Suprapubic skin (tissue), 3 donors: ENCODE measurements around the gene GRIK3.

Experiments
- POLR2A ChIP-seq, 2 donors: fragments of 450-650 bp; IDR thresholded peaks; one replicate each; pipeline ENCODE4 v1.6.1; 2017; ENCODE audit warnings: antibody characterized with exemption in 2 of 2, mild to moderate bottlenecking in 2 of 2, moderate library complexity in 2 of 2
- TF ChIP-seq, protein P1 (sequence below), 2 donors: fragments of 200-600 bp in 1 of 2; fragments of 450-650 bp in 1 of 2; sonication (generic) in 1 of 2; IDR thresholded peaks; one replicate each; pipeline ENCODE4 v1.5.1; 2016 to 2019; ENCODE audit warnings: antibody characterized with exemption in 2 of 2, mild to moderate bottlenecking in 1 of 2, moderate library complexity in 1 of 2

DNA sequence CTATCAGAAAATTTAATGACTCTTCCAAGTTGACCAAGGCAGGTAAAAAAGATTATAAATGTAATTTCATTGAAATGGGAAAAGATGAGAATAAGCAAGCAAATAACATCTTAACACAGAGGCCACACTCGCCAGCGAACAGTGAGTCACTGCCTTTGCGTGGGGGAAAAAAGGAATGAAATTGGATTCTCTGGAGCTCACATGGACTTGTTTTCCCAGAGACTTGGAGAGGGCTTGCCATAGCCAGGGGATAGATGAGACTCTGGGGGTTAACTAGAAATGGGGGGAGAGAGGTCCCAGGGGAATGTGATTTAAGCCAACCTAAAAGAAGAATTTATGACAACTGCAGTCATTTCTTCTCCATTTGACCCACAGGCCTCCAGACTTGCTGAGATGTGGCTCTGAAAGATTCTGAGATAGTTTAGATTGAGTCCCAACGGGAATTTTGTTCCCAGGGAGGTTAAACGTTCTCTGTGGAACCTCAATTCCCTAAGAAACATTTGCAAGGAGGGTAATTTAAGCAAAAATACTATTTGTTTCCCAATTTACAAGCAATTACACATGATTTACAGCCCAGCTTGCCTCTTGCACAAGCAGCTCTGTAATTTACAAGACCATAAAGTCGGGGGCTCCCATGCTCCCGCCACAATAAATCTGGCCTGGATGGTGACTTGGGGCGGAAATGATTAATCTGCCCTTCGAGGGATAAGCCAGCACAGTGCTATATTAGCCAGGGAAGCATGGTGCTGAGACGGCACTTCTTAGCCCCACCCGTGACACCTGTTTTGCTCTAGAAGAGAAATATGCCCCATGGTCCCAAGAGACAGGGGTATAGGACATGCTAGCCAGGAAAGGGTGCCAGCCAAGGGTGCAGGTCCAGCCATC lies 68.8 kb downstream of the GRIK3 start:
- TF ChIP-seq, protein P1, sequence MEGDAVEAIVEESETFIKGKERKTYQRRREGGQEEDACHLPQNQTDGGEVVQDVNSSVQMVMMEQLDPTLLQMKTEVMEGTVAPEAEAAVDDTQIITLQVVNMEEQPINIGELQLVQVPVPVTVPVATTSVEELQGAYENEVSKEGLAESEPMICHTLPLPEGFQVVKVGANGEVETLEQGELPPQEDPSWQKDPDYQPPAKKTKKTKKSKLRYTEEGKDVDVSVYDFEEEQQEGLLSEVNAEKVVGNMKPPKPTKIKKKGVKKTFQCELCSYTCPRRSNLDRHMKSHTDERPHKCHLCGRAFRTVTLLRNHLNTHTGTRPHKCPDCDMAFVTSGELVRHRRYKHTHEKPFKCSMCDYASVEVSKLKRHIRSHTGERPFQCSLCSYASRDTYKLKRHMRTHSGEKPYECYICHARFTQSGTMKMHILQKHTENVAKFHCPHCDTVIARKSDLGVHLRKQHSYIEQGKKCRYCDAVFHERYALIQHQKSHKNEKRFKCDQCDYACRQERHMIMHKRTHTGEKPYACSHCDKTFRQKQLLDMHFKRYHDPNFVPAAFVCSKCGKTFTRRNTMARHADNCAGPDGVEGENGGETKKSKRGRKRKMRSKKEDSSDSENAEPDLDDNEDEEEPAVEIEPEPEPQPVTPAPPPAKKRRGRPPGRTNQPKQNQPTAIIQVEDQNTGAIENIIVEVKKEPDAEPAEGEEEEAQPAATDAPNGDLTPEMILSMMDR (IDR thresholded peaks at IDR 0.05): no peak
- TF ChIP-seq POLR2A (IDR thresholded peaks at IDR 0.05): no peak
